ENCODE measurements around the gene VIPR1.

Gene VIPR1

GRCh38 chr3:42493798-42494151 is 8.7 kb upstream of the VIPR1 start:
- no peak for DNase-seq (ENCODE audit: low read depth)

GRCh38 chr3:42495393-42495792 is 7.0 kb upstream of the VIPR1 start:
- DNase-seq (ENCODE audit: low read depth): no peak

GRCh38 chr3:42497009-42497731 is 5.3 kb upstream of the VIPR1 start:
- no peak for DNase-seq (ENCODE audit: low read depth)

GRCh38 chr3:42498034-42498433 is 4.4 kb upstream of the VIPR1 start:
- no peak for DNase-seq (ENCODE audit: low read depth)

- no peak for DNase-seq (ENCODE audit: low read depth)
These were observed 3.5 kb upstream of the VIPR1 start for GRCh38 chr3:42498791-42499477.

- DNase-seq (ENCODE audit: low read depth): no peak
These were observed 3.0 kb upstream of the VIPR1 start for GRCh38 chr3:42499478-42499871.

GRCh38 chr3:42500091-42500490 is 2.4 kb upstream of the VIPR1 start:
- DNase-seq (ENCODE audit: low read depth): no peak

- DNase-seq (ENCODE audit: low read depth): no peak
These were observed 1.5 kb upstream of the VIPR1 start for GRCh38 chr3:42500909-42501308.

- no peak for DNase-seq (ENCODE audit: low read depth)
These were observed 1.1 kb upstream of the VIPR1 start for GRCh38 chr3:42501321-42501680.

- DNase-seq (ENCODE audit: low read depth): no peak
These were observed 588 bp upstream of the VIPR1 start for GRCh38 chr3:42501681-42502428.

- DNase-seq (ENCODE audit: low read depth): no peak
These were observed 945 bp downstream of the VIPR1 start for GRCh38 chr3:42503251-42503924.

- no peak for DNase-seq (ENCODE audit: low read depth)
These were observed 1.5 kb downstream of the VIPR1 start for GRCh38 chr3:42503957-42504333.

GRCh38 chr3:42504334-42505127 is 2.1 kb downstream of the VIPR1 start:
- no peak for DNase-seq (ENCODE audit: low read depth)

GRCh38 chr3:42505128-42505848 is 2.8 kb downstream of the VIPR1 start:
- no peak for DNase-seq (ENCODE audit: low read depth)

- DNase-seq (ENCODE audit: low read depth): no peak
These were observed 3.5 kb downstream of the VIPR1 start for GRCh38 chr3:42505849-42506410.

- DNase-seq (ENCODE audit: low read depth): no peak
These were observed 4.8 kb downstream of the VIPR1 start for GRCh38 chr3:42507252-42507651.

GRCh38 chr3:42507761-42508335 is 5.4 kb downstream of the VIPR1 start:
- DNase-seq (ENCODE audit: low read depth): no peak

- DNase-seq (ENCODE audit: low read depth): no peak
These were observed 6.1 kb downstream of the VIPR1 start for GRCh38 chr3:42508562-42508961.

- DNase-seq (ENCODE audit: low read depth): no peak
These were observed 6.7 kb downstream of the VIPR1 start for GRCh38 chr3:42509111-42509510.

GRCh38 chr3:42510325-42510724 is 7.9 kb downstream of the VIPR1 start:
- DNase-seq (ENCODE audit: low read depth): no peak

GRCh38 chr3:42511201-42511600 is 8.8 kb downstream of the VIPR1 start:
- DNase-seq (ENCODE audit: low read depth): no peak
